MM.1S (cell line): ENCODE results near the gene PDE4C.

Source experiments
- DNase-seq: peaks from one replicate; pipeline ENCODE4 v3.0.0-alpha.2; 2015
- H2AFZ ChIP-seq: fragments of 300-600 bp; sonication (generic); 2 replicates; pipeline ENCODE4 v1.6.0; 2016; ENCODE audit warnings: antibody characterized with exemption, low read length
- H3F3A ChIP-seq: fragments of 300-600 bp; sonication (generic); 2 replicates; pipeline ENCODE4 v1.6.1; 2016; ENCODE audit warnings: mild to moderate bottlenecking, antibody characterized with exemption, low read length, moderate library complexity, mixed read lengths; ENCODE audit not compliant: insufficient read depth
- H3K27ac ChIP-seq: fragments of 300-600 bp; sonication (generic); 2 replicates; pipeline ENCODE4 v1.5.1; 2016; ENCODE audit warnings: mild to moderate bottlenecking, low read length
- H3K27me3 ChIP-seq: fragments of 300-600 bp; sonication (generic); replicated peaks from 2 replicates; pipeline ENCODE4 v1.6.0; 2016; ENCODE audit warnings: low read length; ENCODE audit not compliant: insufficient read depth
- H3K36me3 ChIP-seq: fragments of 300-600 bp; sonication (generic); replicated peaks from 2 replicates; pipeline ENCODE4 v1.6.1; 2016; ENCODE audit warnings: mild to moderate bottlenecking, low read length, mixed read lengths; ENCODE audit not compliant: insufficient read depth
- H3K4me1 ChIP-seq: fragments of 300-600 bp; sonication (generic); 2 replicates; pipeline ENCODE4 v1.6.1; 2016; ENCODE audit warnings: low read length, mixed read lengths
- H3K4me2 ChIP-seq: fragments of 300-600 bp; sonication (generic); 2 replicates; pipeline ENCODE4 v1.6.0; 2016; ENCODE audit warnings: low read depth, low read length
- H3K4me3 ChIP-seq: fragments of 300-600 bp; sonication (generic); 2 replicates; pipeline ENCODE4 v1.5.1; 2016; ENCODE audit warnings: low read length, mixed read lengths
- H3K79me2 ChIP-seq: fragments of 300-600 bp; sonication (generic); 2 replicates; pipeline ENCODE4 v1.6.1; 2016; ENCODE audit warnings: mixed run types, low read length, mixed read lengths
- H3K9ac ChIP-seq: fragments of 300-600 bp; sonication (generic); 2 replicates; pipeline ENCODE4 v1.6.1; 2016; ENCODE audit warnings: low read length, mixed read lengths
- H3K9me2 ChIP-seq: fragments of 300-600 bp; sonication (generic); replicated peaks from 2 replicates; pipeline ENCODE4 v1.6.1; 2016; ENCODE audit warnings: mild to moderate bottlenecking, low read length, mixed read lengths; ENCODE audit not compliant: insufficient read depth
- H3K9me3 ChIP-seq: fragments of 300-600 bp; sonication (generic); replicated peaks from 2 replicates; pipeline ENCODE4 v1.6.1; 2016; ENCODE audit warnings: mild to moderate bottlenecking, low read length, mixed read lengths; ENCODE audit not compliant: insufficient read depth
- H4K20me1 ChIP-seq: fragments of 300-600 bp; sonication (generic); 2 replicates; pipeline ENCODE4 v1.6.1; 2016; ENCODE audit warnings: mild to moderate bottlenecking, low read length, moderate library complexity, mixed read lengths; ENCODE audit not compliant: insufficient read depth
- CTCF ChIP-seq: fragments of 300-600 bp; sonication (generic); IDR thresholded peaks from 2 replicates; pipeline ENCODE4 v1.5.1; 2016; ENCODE audit warnings: antibody characterized with exemption, low read length, mixed read lengths
- EZH2 ChIP-seq: fragments of 300-600 bp; sonication (generic); optimal IDR thresholded peaks from 2 replicates; pipeline ENCODE3; 2017; ENCODE audit warnings: low read depth, mild to moderate bottlenecking, antibody characterized with exemption, low read length, mixed read lengths
- EZH2phosphoT487 ChIP-seq: fragments of 300-600 bp; sonication (generic); IDR thresholded peaks from 2 replicates; pipeline ENCODE4 v1.6.1; 2018; ENCODE audit warnings: antibody characterized with exemption, low read length

Gene PDE4C

GRCh38 chr19:18225702-18226468 lies at the start of gene PDE4C:
TSS of gene PDE4C (minus strand) at chr19:18226438. CDS start at chr19:18226415, 23 bp downstream.
- Histone ChIP-seq H3K4me2 (no peak within 1 kb of the TSS), H3K27ac (no peak within 1 kb of the TSS), H3K9ac (no peak within 1 kb of the TSS), H2AFZ (no peak within 1 kb of the TSS), H3K9me3 (no peaks in the 10 kb centered on the region), H3K36me3 (no peaks in the 10 kb centered on the region), H3K4me3 (no peak within 1 kb of the TSS), H3K4me1 (no peaks in the 10 kb centered on the region), H3K79me2 (no peaks in the 10 kb centered on the region), H4K20me1 (no peaks in the 10 kb centered on the region), H3K9me2 (no peaks in the 10 kb centered on the region), H3F3A (no peaks in the 10 kb centered on the region), H3K27me3 (peaks cover 70% of the 10 kb centered on the region)
- no peak for DNase-seq
- TF ChIP-seq CTCF: no peak
- TF ChIP-seq EZH2: no peak
- TF ChIP-seq EZH2phosphoT487: no peak

GRCh38 chr19:18274781-18275356 lies 48.6 kb upstream of the PDE4C start:
- no peak for DNase-seq
- Histone ChIP-seq H3K9me3 (no peaks in the 10 kb centered on the region), H4K20me1 (no peaks in the 10 kb centered on the region), H3K36me3 (no peaks in the 10 kb centered on the region), H3K27me3 (0 out of 2 replicates have a peak, but pooled peaks cover 3% of the 10 kb centered on the region), H3K4me3 (no peak overlapping the region), H3K4me1 (0 out of 2 replicates have a peak, but pooled peaks cover 2% of the 10 kb centered on the region), H3F3A (peaks cover 8% of the 10 kb centered on the region), H3K27ac (no peak overlapping the region), H3K9ac (no peak overlapping the region), H3K4me2 (no peak overlapping the region), H3K9me2 (no peaks in the 10 kb centered on the region), H3K79me2 (peaks cover 17% of the 10 kb centered on the region), H2AFZ (no peak overlapping the region)
- TF ChIP-seq EZH2phosphoT487 (no peak), EZH2 (no peak), CTCF (no peak)

GRCh38 chr19:18274219-18274780 lies 48.1 kb upstream of the PDE4C start, which contains the start of gene IQCN:
TSS of gene IQCN (minus strand) at chr19:18274452. CDS start at chr19:18269478, 4,974 bp downstream.
- H3K9me2 ChIP-seq: no peaks in the 10 kb centered on the region
- no peak within 1 kb of the TSS for H3K4me2 ChIP-seq
- peaks cover 6% of the 10 kb centered on the region; the same call in 1 of the 2 replicates for H3K27me3 ChIP-seq
- H2AFZ ChIP-seq: no peak within 1 kb of the TSS
- 0 out of 2 replicates have a peak, but pooled peaks cover 2% of the 10 kb centered on the region for H3K4me1 ChIP-seq
- no peak for TF ChIP-seq EZH2
- no peak for TF ChIP-seq CTCF
- TF ChIP-seq EZH2phosphoT487: no peak
- no peak within 1 kb of the TSS for H3K9ac ChIP-seq
- no peaks in the 10 kb centered on the region for H4K20me1 ChIP-seq
- peaks cover 15% of the 10 kb centered on the region for H3K79me2 ChIP-seq
- H3F3A ChIP-seq: peaks cover 5% of the 10 kb centered on the region; the same call in 1 of the 2 replicates
- no peaks in the 10 kb centered on the region for H3K36me3 ChIP-seq
- no peak for DNase-seq
- H3K9me3 ChIP-seq: no peaks in the 10 kb centered on the region
- no peak within 1 kb of the TSS for H3K4me3 ChIP-seq
- H3K27ac ChIP-seq: no peak within 1 kb of the TSS
